ENCODE results near the gene KCNG4.

- TF ChIP-seq, protein P1, sequence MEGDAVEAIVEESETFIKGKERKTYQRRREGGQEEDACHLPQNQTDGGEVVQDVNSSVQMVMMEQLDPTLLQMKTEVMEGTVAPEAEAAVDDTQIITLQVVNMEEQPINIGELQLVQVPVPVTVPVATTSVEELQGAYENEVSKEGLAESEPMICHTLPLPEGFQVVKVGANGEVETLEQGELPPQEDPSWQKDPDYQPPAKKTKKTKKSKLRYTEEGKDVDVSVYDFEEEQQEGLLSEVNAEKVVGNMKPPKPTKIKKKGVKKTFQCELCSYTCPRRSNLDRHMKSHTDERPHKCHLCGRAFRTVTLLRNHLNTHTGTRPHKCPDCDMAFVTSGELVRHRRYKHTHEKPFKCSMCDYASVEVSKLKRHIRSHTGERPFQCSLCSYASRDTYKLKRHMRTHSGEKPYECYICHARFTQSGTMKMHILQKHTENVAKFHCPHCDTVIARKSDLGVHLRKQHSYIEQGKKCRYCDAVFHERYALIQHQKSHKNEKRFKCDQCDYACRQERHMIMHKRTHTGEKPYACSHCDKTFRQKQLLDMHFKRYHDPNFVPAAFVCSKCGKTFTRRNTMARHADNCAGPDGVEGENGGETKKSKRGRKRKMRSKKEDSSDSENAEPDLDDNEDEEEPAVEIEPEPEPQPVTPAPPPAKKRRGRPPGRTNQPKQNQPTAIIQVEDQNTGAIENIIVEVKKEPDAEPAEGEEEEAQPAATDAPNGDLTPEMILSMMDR (optimal IDR thresholded peaks at IDR 0.05 in 1 of 3, IDR thresholded peaks at IDR 0.05 in 1 of 3, conservative IDR thresholded peaks at IDR 0.05 in 1 of 3; ENCODE audit: extremely low read depth in 1 of 3, insufficient read depth in 2 of 3, low read length in 3 of 3), result no peak
- TF ChIP-seq EZH2 (IDR thresholded peaks at IDR 0.05; ENCODE audit: low read length), result no peak
Measured at GRCh38 chr16:84179612-84180320, 60.0 kb downstream of the KCNG4 start.

Measured in keratinocyte (primary cell).